A549 (cell line): ENCODE results near the gene HOXD12. TPM values are rescaled to one million over a fixed set of nuclear protein-coding genes. Genes with fewer than 3 reads are reported as not detected.

ENCODE experiments used
- ATAC-seq, 2 experiments: fragments of 200-7000 bp in 1 of 2; fragments of >200 bp in 1 of 2; cut with Nextera tagmentation in 1 of 2; cut with Tn5 transposase in 1 of 2; 3 replicates each; pipeline versions ENCODE4 v1.8.0 to v1.9.1; 2018 to 2020; ENCODE audit warnings: mild to moderate bottlenecking in 1 of 2, moderate library complexity in 1 of 2
- CTCF ChIA-PET: fragments of 300-600 bp; sonication (Branson Sonifier 250); formaldehyde crosslinking; extraction: SDS; loops from one replicate; lab custom pipeline; 2021; ENCODE audit warnings: antibody characterized with exemption, inconsistent platforms; lab: Yijun Ruan, JAX
- POLR2A ChIA-PET: fragments of 350-600 bp; formaldehyde crosslinking; extraction: SDS; loops from one replicate; lab custom pipeline; 2021; ENCODE audit warnings: antibody characterized with exemption, inconsistent platforms; lab: Yijun Ruan, JAX
- DNase-seq, 2 experiments: peaks; one replicate each; pipeline versions ENCODE4 v3.0.0 to v3.0.0-alpha.2; 2011 to 2016; ENCODE audit warnings: low read depth in 1 of 2, low spot score in 1 of 2
- FAIRE-seq: peaks from 2 replicates; lab custom pipeline; 2011; peaks lifted over from hg19 to GRCh38; lab: Jason Lieb, UNC
- H3K27ac ChIP-seq, 2 experiments: fragments of >200 bp; sonication (Bioruptor Twin); formaldehyde crosslinking; 3 replicates each; pipeline ENCODE4 v1.5.1; 2016 to 2017
- H3K4me1 ChIP-seq: fragments of >200 bp; sonication (Bioruptor Twin); formaldehyde crosslinking; 3 replicates; pipeline ENCODE4 v1.6.1; 2016
- H3K4me2 ChIP-seq: fragments of >200 bp; sonication (Bioruptor Twin); formaldehyde crosslinking; 3 replicates; pipeline ENCODE4 v1.6.1; 2016
- H3K4me3 ChIP-seq: fragments of >200 bp; sonication (Bioruptor Twin); formaldehyde crosslinking; 3 replicates; pipeline ENCODE4 v1.5.1; 2016
- H3K9me3 ChIP-seq: fragments of >200 bp; sonication (Bioruptor Twin); formaldehyde crosslinking; 3 replicates; pipeline ENCODE4 v1.6.1; 2016
- BHLHE40 ChIP-seq: IDR thresholded peaks from 2 replicates; pipeline ENCODE4 v1.6.1; 2012; ENCODE audit warnings: low read depth, low read length, inconsistent platforms
- CBX2 ChIP-seq: fragments of 200-600 bp; sonication (generic); IDR thresholded peaks from 2 replicates; pipeline ENCODE4 v1.6.1; 2016; ENCODE audit warnings: low read depth, mild to moderate bottlenecking, borderline replicate concordance
- CEBPB ChIP-seq, 2 experiments: fragments of >200 bp in 1 of 2; sonication (Bioruptor Twin) in 1 of 2; formaldehyde crosslinking in 1 of 2; IDR thresholded peaks; 2 replicates each; pipeline ENCODE4 v1.6.1; 2012 to 2016
- CHD2 ChIP-seq: fragments of 150-350 bp; IDR thresholded peaks from 2 replicates; pipeline ENCODE4 v1.6.1; 2014; ENCODE audit warnings: low read length; ENCODE audit not compliant: partially characterized antibody
- CHD4 ChIP-seq: fragments of 200-600 bp; sonication (generic); IDR thresholded peaks from 2 replicates; pipeline ENCODE4 v1.6.1; 2016; ENCODE audit warnings: antibody characterized with exemption, mild to moderate bottlenecking, borderline replicate concordance
- EHF ChIP-seq: fragments of 250-450 bp; sonication (Bioruptor Pico); IDR thresholded peaks from 2 replicates; pipeline ENCODE4 v1.5.0; 2020; ENCODE audit warnings: mild to moderate bottlenecking
- ESRRA ChIP-seq: fragments of 150-350 bp; IDR thresholded peaks from 2 replicates; pipeline ENCODE4 v1.6.1; 2014; ENCODE audit warnings: mild to moderate bottlenecking, low read length, borderline replicate concordance
- FOSB ChIP-seq: fragments of 250-450 bp; sonication (Bioruptor Pico); IDR thresholded peaks from 2 replicates; pipeline ENCODE4 v1.5.0; 2020; ENCODE audit warnings: mild to moderate bottlenecking, moderate library complexity
- FOSL2 ChIP-seq, 2 experiments: fragments of 450-650 bp in 1 of 2; fragments of >200 bp in 1 of 2; sonication (Bioruptor Twin) in 1 of 2; formaldehyde crosslinking; IDR thresholded peaks; 2 replicates each; pipeline versions ENCODE4 v1.5.0 to v1.6.1; 2016 to 2020; ENCODE audit warnings: mild to moderate bottlenecking in 1 of 2, moderate library complexity in 1 of 2
- GATA3 ChIP-seq: IDR thresholded peaks from 2 replicates; pipeline ENCODE4 v1.6.1; 2012; ENCODE audit warnings: borderline replicate concordance
- JUN ChIP-seq, 2 experiments: fragments of >200 bp; sonication (Bioruptor Twin); formaldehyde crosslinking; IDR thresholded peaks; 2 replicates in 1 of 2; 3 replicates in 1 of 2; pipeline ENCODE4 v1.6.1; 2016 to 2017
- KDM5A ChIP-seq: fragments of 200-600 bp; sonication (generic); IDR thresholded peaks from 2 replicates; pipeline ENCODE4 v1.6.1; 2016; ENCODE audit warnings: antibody characterized with exemption, mild to moderate bottlenecking
- MAFK ChIP-seq: fragments of 450-650 bp; IDR thresholded peaks from 2 replicates; pipeline ENCODE4 v1.6.1; 2014; ENCODE audit not compliant: partially characterized antibody
- PHF8 ChIP-seq: fragments of 200-600 bp; sonication (generic); IDR thresholded peaks from 2 replicates; pipeline ENCODE4 v1.6.1; 2016; ENCODE audit warnings: low read depth, mild to moderate bottlenecking, antibody characterized with exemption, moderate library complexity, borderline replicate concordance
- POLR2A ChIP-seq: IDR thresholded peaks from 2 replicates; pipeline ENCODE4 v1.6.1; 2012; ENCODE audit warnings: mild to moderate bottlenecking, low read length
- POLR2AphosphoS2 ChIP-seq: conservative IDR thresholded peaks from 2 replicates; pipeline ENCODE4 v1.6.1; 2012; ENCODE audit warnings: low read length, improper control_type of control experiment, inconsistent platforms
- RAD21 ChIP-seq, 2 experiments: fragments of >200 bp in 1 of 2; sonication (Bioruptor Twin) in 1 of 2; formaldehyde crosslinking in 1 of 2; IDR thresholded peaks in 1 of 2; conservative IDR thresholded peaks in 1 of 2; 2 replicates in 1 of 2; 3 replicates in 1 of 2; pipeline ENCODE4 v1.6.1; 2012 to 2018; ENCODE audit warnings: inconsistent platforms in 1 of 2
- RARB ChIP-seq: fragments of 250-450 bp; sonication (Bioruptor Pico); IDR thresholded peaks from 2 replicates; pipeline ENCODE4 v1.8.0; 2021; ENCODE audit warnings: mild to moderate bottlenecking, moderate library complexity
- RCOR1 ChIP-seq: fragments of 150-350 bp; IDR thresholded peaks from 2 replicates; pipeline ENCODE4 v1.6.1; 2014; ENCODE audit warnings: antibody characterized with exemption, low read length, low read depth
- RFX5 ChIP-seq: fragments of 450-650 bp; IDR thresholded peaks from 2 replicates; pipeline ENCODE4 v1.7.1; 2014; ENCODE audit warnings: antibody characterized with exemption, mild to moderate bottlenecking, moderate library complexity
- SMC3 ChIP-seq: fragments of >200 bp; sonication (Bioruptor Twin); formaldehyde crosslinking; IDR thresholded peaks from 3 replicates; pipeline ENCODE4 v1.6.1; 2018; ENCODE audit warnings: inconsistent platforms
- SREBF2 ChIP-seq: fragments of 450-650 bp; IDR thresholded peaks from 2 replicates; pipeline ENCODE4 v1.6.1; 2014; ENCODE audit warnings: mild to moderate bottlenecking, moderate library complexity
- WGBS: methylation state at CpG from one replicate; pipeline ENCODE4 v1.1.6; 2017; ENCODE audit errors: missing lambda C conversion rate; 5-methylcytosine and 5-hydroxymethylcytosine counted together
- polyA plus RNA-seq, 4 experiments: library from polyadenylated mRNA; depleted of rRNA in 3 of 4; stranded (reverse); fragments of >200 nt; fragmentation: RNase III in 1 of 4; extraction: RNeasy Plus Mini Kit Qiagen cat#74134 plus additional on column Dnase treatment in 1 of 4; gene quantifications; 2 replicates in 3 of 4; 3 replicates in 1 of 4; pipeline ENCODE4 v1.2.3, GENCODE V29; 2011 to 2017
- TF ChIP-seq, protein P1 (sequence below): fragments of 450-650 bp; IDR thresholded peaks from 2 replicates; pipeline ENCODE4 v1.6.1; 2014; ENCODE audit warnings: antibody characterized with exemption
- TF ChIP-seq, protein P2 (sequence below): fragments of 150-350 bp; IDR thresholded peaks from 2 replicates; pipeline ENCODE4 v1.6.1; 2014; ENCODE audit warnings: low read depth, mild to moderate bottlenecking, low read length
- TF ChIP-seq, protein P3 (sequence below): fragments of >200 bp; sonication (Bioruptor Twin); formaldehyde crosslinking; IDR thresholded peaks from 3 replicates; pipeline ENCODE4 v1.5.1; 2016
- TF ChIP-seq, protein P4 (sequence below): IDR thresholded peaks from 2 replicates; pipeline ENCODE4 v1.6.1; 2012; ENCODE audit warnings: low read depth, borderline replicate concordance
- TF ChIP-seq, protein P5 (sequence below): IDR thresholded peaks from 2 replicates; pipeline ENCODE4 v1.6.1; 2012
- TF ChIP-seq, protein P6 (sequence below): IDR thresholded peaks from 2 replicates; pipeline ENCODE4 v1.6.1; 2012
- TF ChIP-seq, protein P7 (sequence below): fragments of >200 bp; sonication (Bioruptor Twin); formaldehyde crosslinking; IDR thresholded peaks from 3 replicates; pipeline ENCODE4 v1.6.1; 2016
- TF ChIP-seq, protein P8 (sequence below): fragments of 250-450 bp; sonication (Bioruptor Pico); IDR thresholded peaks from 2 replicates; pipeline ENCODE4 v1.5.0; 2020; ENCODE audit warnings: low read depth, mild to moderate bottlenecking, moderate library complexity
- TF ChIP-seq, protein P9 (sequence below): fragments of >200 bp; sonication (Bioruptor Twin); formaldehyde crosslinking; IDR thresholded peaks from 2 replicates; pipeline ENCODE4 v1.6.1; 2016

The HOXD12 gene
- polyA plus RNA-seq, 2 of the 4 experiments (the other 2 are of a cell fraction), result not detected

DNA sequence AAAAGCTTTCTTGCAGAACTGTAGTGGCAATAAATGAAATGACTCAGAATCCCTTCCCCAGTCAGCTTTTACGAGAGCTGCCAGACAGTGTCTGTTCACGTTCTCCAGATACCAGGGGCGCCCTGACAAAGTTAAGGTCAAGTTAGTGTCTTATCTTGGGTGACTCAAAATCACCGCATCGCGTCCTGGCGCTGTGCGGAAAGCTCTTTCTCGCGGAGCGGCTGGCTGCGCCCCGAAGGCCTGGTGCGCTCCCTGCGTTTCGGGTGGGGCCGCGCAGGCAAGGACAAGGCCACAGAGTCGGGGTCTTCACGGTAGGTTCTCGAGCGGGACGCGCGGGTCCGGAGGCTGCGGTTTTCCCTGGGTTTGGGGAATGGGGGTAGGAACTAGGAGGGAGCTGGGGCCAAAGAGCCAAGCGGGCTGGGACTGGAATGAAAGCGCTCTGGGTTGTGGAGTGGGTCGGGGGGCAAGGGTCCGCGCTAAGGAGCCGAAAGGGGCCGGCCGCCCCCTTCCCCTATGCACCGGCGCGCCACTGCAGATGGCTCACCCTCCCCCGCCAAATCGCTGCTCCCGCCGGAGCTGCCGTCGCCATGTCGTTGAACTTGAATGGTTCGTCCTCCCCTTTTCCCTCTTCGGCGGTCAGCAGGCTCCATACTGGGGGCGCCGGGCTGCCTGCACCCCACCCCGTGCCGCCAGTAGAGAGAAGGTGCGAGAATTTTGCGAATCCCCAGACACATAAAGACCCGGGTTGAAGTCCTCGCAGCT, 4.9 kb downstream of the HOXD12 start:
- 12% methylated on average over 40 of the region's 56 CpGs for WGBS

More for the DNA sequence above, 4.9 kb downstream of the HOXD12 start:
- Histone ChIP-seq H3K27ac (peak overlapping the region; percentile 72 to 90), H3K4me3 (peak overlapping the region; percentile 56), H3K9me3 (no peaks in the 10 kb centered on the region), H3K4me2 (peak overlapping the region; percentile 97), H3K4me1 (peaks cover 30% of the 10 kb centered on the region)
- ATAC-seq, result peak; percentile 52 to 80
- TF ChIP-seq EHF (CRISPR knock-in tag), result no peak
- TF ChIP-seq, protein P1, sequence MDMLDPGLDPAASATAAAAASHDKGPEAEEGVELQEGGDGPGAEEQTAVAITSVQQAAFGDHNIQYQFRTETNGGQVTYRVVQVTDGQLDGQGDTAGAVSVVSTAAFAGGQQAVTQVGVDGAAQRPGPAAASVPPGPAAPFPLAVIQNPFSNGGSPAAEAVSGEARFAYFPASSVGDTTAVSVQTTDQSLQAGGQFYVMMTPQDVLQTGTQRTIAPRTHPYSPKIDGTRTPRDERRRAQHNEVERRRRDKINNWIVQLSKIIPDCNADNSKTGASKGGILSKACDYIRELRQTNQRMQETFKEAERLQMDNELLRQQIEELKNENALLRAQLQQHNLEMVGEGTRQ, result no peak
- TF ChIP-seq, protein P2, sequence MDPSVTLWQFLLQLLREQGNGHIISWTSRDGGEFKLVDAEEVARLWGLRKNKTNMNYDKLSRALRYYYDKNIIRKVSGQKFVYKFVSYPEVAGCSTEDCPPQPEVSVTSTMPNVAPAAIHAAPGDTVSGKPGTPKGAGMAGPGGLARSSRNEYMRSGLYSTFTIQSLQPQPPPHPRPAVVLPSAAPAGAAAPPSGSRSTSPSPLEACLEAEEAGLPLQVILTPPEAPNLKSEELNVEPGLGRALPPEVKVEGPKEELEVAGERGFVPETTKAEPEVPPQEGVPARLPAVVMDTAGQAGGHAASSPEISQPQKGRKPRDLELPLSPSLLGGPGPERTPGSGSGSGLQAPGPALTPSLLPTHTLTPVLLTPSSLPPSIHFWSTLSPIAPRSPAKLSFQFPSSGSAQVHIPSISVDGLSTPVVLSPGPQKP, result no peak
- TF ChIP-seq, protein P3, sequence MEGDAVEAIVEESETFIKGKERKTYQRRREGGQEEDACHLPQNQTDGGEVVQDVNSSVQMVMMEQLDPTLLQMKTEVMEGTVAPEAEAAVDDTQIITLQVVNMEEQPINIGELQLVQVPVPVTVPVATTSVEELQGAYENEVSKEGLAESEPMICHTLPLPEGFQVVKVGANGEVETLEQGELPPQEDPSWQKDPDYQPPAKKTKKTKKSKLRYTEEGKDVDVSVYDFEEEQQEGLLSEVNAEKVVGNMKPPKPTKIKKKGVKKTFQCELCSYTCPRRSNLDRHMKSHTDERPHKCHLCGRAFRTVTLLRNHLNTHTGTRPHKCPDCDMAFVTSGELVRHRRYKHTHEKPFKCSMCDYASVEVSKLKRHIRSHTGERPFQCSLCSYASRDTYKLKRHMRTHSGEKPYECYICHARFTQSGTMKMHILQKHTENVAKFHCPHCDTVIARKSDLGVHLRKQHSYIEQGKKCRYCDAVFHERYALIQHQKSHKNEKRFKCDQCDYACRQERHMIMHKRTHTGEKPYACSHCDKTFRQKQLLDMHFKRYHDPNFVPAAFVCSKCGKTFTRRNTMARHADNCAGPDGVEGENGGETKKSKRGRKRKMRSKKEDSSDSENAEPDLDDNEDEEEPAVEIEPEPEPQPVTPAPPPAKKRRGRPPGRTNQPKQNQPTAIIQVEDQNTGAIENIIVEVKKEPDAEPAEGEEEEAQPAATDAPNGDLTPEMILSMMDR, result no peak
- TF ChIP-seq, protein P4, sequence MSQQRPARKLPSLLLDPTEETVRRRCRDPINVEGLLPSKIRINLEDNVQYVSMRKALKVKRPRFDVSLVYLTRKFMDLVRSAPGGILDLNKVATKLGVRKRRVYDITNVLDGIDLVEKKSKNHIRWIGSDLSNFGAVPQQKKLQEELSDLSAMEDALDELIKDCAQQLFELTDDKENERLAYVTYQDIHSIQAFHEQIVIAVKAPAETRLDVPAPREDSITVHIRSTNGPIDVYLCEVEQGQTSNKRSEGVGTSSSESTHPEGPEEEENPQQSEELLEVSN, result peak; percentile 44; the same call in 1 of the 2 replicates
- TF ChIP-seq SREBF2, result no peak
- TF ChIP-seq ESRRA, result no peak; the same call in 1 of the 2 replicates
- no peak for TF ChIP-seq BHLHE40
- TF ChIP-seq JUN (IDR thresholded peaks at IDR 0.05), result peak in 1 of 2 experiments; percentile 60; a peak in 2 of 5 replicates
- TF ChIP-seq POLR2A, result no peak
- TF ChIP-seq GATA3, result peak; percentile 57; the same call in 1 of the 2 replicates
- TF ChIP-seq MAFK, result no peak
- TF ChIP-seq FOSL2 (IDR thresholded peaks at IDR 0.05), result 0 out of 2 replicates have a peak, but pooled peaks have one; percentile 14
- TF ChIP-seq FOSL2 (CRISPR knock-in tag; IDR thresholded peaks at IDR 0.05), result peak; percentile 57
- TF ChIP-seq FOSB (CRISPR knock-in tag), result no peak
- TF ChIP-seq KDM5A, result no peak
- TF ChIP-seq CBX2, result no peak
- TF ChIP-seq, protein P5, sequence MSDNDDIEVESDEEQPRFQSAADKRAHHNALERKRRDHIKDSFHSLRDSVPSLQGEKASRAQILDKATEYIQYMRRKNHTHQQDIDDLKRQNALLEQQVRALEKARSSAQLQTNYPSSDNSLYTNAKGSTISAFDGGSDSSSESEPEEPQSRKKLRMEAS, result 0 out of 2 replicates have a peak, but pooled peaks have one; percentile 39
- TF ChIP-seq, protein P6, sequence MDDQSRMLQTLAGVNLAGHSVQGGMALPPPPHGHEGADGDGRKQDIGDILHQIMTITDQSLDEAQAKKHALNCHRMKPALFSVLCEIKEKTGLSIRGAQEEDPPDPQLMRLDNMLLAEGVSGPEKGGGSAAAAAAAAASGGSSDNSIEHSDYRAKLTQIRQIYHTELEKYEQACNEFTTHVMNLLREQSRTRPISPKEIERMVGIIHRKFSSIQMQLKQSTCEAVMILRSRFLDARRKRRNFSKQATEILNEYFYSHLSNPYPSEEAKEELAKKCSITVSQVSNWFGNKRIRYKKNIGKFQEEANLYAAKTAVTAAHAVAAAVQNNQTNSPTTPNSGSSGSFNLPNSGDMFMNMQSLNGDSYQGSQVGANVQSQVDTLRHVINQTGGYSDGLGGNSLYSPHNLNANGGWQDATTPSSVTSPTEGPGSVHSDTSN, result no peak
- TF ChIP-seq, protein P7, sequence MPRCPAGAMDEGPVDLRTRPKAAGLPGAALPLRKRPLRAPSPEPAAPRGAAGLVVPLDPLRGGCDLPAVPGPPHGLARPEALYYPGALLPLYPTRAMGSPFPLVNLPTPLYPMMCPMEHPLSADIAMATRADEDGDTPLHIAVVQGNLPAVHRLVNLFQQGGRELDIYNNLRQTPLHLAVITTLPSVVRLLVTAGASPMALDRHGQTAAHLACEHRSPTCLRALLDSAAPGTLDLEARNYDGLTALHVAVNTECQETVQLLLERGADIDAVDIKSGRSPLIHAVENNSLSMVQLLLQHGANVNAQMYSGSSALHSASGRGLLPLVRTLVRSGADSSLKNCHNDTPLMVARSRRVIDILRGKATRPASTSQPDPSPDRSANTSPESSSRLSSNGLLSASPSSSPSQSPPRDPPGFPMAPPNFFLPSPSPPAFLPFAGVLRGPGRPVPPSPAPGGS, result no peak
- TF ChIP-seq PHF8, result no peak
- TF ChIP-seq RCOR1, result no peak
- TF ChIP-seq POLR2AphosphoS2, result no peak
- TF ChIP-seq RARB (CRISPR knock-in tag), result no peak
- TF ChIP-seq RAD21 (conservative IDR thresholded peaks at IDR 0.05 in 1 of 2, IDR thresholded peaks at IDR 0.05 in 1 of 2), result no peak
- TF ChIP-seq SMC3, result no peak
- TF ChIP-seq RFX5, result no peak
- no peak for TF ChIP-seq CHD2
- TF ChIP-seq CEBPB (IDR thresholded peaks at IDR 0.05), result 0 out of 4 replicates have a peak, but pooled peaks of 1 of the 2 experiments have one; percentile 28
- TF ChIP-seq, protein P8, sequence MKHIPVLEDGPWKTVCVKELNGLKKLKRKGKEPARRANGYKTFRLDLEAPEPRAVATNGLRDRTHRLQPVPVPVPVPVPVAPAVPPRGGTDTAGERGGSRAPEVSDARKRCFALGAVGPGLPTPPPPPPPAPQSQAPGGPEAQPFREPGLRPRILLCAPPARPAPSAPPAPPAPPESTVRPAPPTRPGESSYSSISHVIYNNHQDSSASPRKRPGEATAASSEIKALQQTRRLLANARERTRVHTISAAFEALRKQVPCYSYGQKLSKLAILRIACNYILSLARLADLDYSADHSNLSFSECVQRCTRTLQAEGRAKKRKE (CRISPR knock-in tag), result no peak
- TF ChIP-seq CHD4, result no peak
- TF ChIP-seq, protein P9, sequence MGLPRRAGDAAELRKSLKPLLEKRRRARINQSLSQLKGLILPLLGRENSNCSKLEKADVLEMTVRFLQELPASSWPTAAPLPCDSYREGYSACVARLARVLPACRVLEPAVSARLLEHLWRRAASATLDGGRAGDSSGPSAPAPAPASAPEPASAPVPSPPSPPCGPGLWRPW, result no peak
- CTCF ChIA-PET, result interaction anchor here (0.6 to 2.3 kb wide), 13 partner anchors 8 to 888 kb away, joined by 3 to 9 read pairs (median 3); no protein-coding TSS in a partner anchor
- peak; percentile 62 to 82 for DNase-seq
- FAIRE-seq, result no peak
- POLR2A ChIA-PET, result interaction anchor here (0.6 to 1.2 kb wide), 4 partner anchors 103 to 1160 kb away, joined by 3 to 5 read pairs (median 3); partner anchors contain the start of genes LNPK, MTX2 and NFE2L2
